ENCODE data around the gene ELANE.
A peak's percentile ranks its signal among the peaks of the same experiment; 100 is the strongest.
"Not testable (repeated sequence)": the region's sequence is repeated elsewhere in the genome, so short reads cannot be mapped to it uniquely, and the experiment has no call there.

Gene ELANE

DNA sequence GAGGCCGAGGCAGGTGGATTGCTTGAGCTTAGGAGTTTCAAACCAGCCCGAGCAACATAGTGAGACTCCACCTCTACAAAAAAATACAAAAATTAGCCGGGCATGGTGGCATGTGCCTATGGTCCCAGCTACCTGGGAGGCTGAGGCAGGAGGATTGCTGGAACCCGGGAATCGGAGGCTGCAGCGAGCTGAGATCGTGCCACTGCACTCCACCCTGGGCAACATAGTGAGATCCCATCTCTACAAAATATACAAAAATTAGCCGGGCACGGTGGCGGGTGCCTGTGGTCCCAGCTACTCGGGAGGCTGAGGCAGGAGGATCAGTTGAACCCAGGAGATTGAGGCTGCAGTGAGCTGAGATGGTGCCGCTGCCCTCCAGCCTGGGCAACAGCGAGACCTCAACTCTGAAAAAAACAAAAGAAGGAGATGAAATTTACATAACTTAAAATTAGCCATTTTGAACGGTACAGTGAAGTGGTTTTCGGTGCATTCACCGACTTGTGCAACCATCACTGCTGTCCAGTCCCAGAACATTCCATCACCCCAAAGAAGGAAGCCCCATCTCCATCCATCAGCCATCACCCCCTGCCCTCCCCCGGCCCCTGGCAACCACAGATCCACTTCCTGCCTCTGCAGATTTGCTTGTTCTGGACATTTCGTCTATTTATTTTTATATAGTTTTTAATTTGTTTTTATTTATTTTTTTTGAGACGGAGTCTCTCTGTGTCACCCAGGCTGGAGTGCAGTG lies 26.0 kb upstream of the ELANE start:
- Mint-ChIP-seq H3K4me3 (no peak overlapping the region), H3K9me3 (no peaks in the 10 kb centered on the region), H3K27ac (no peak overlapping the region), H3K4me1 (no peaks in the 10 kb centered on the region), H3K36me3 (no peaks in the 10 kb centered on the region)
- ATAC-seq, result no peak
- DNase-seq (ENCODE audit: low spot score in 2 of 2), result no peak

- no peak for ATAC-seq
- H3K9me3 Mint-ChIP-seq, result no peaks in the 10 kb centered on the region
Observed at GRCh38 chr19:827314-827709, 24.8 kb upstream of the ELANE start.

GRCh38 chr19:827710-828321 lies 24.3 kb upstream of the ELANE start, which contains the start of gene AZU1:
Gene AZU1 (plus strand): TSS chr19:827837. CDS start chr19:827847, 10 bp downstream.
- Mint-ChIP-seq H3K36me3 (no peaks in the 10 kb centered on the region), H3K4me1 (no peaks in the 10 kb centered on the region), H3K4me3 (no peak within 1 kb of the TSS), H3K9me3 (no peaks in the 10 kb centered on the region), H3K27ac (no peak within 1 kb of the TSS)
- ATAC-seq, result no peak
- DNase-seq (ENCODE audit: low spot score in 2 of 2), result no peak

More at GRCh38 chr19:827314-827709, 24.8 kb upstream of the ELANE start:
- no peak overlapping the region for H3K4me3 Mint-ChIP-seq
- no peaks in the 10 kb centered on the region for H3K36me3 Mint-ChIP-seq
- no peak overlapping the region for H3K27ac Mint-ChIP-seq
- no peaks in the 10 kb centered on the region for H3K4me1 Mint-ChIP-seq
- no peak for DNase-seq (ENCODE audit: low spot score in 2 of 2)

GRCh38 chr19:829129-829758 lies 22.9 kb upstream of the ELANE start:
- DNase-seq (ENCODE audit: low spot score in 2 of 2) (no peak), ATAC-seq (no peak)
- no peaks in the 10 kb centered on the region for H3K4me1 Mint-ChIP-seq
- no peak overlapping the region for H3K27ac Mint-ChIP-seq
- H3K4me3 Mint-ChIP-seq, result no peak overlapping the region
- no peaks in the 10 kb centered on the region for H3K9me3 Mint-ChIP-seq
- no peaks in the 10 kb centered on the region for H3K36me3 Mint-ChIP-seq

GRCh38 chr19:831407-832369 lies 20.4 kb upstream of the ELANE start:
- no peak for DNase-seq (ENCODE audit: low spot score in 2 of 2)
- Mint-ChIP-seq H3K4me3 (no peak overlapping the region), H3K27ac (no peak overlapping the region), H3K9me3 (no peaks in the 10 kb centered on the region), H3K36me3 (no peaks in the 10 kb centered on the region), H3K4me1 (no peaks in the 10 kb centered on the region)
- peak; percentile 19 for ATAC-seq

DNA sequence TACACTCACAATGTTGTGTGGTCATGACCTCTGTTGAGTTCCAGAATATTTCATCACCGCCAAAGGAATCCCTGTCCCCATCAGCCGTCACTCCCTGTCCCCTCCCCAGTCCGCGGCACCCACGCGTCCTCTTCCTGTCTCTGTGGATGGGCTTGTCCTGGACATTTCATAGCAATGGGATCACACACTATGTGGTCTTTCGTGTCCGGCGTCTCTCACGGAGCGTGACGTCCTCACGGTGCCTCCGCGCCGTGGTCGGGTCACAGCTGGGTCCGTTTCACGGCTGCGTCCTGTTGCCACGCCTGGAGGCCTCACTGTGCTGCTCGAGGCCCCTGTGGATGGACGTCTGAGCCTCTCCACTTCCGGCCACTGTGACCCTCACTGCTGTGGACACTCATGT lies 17.9 kb upstream of the ELANE start:
- Mint-ChIP-seq H3K27ac (no peak overlapping the region), H3K36me3 (peaks cover 4% of the 10 kb centered on the region), H3K4me1 (no peaks in the 10 kb centered on the region), H3K4me3 (no peak overlapping the region), H3K9me3 (no peaks in the 10 kb centered on the region)
- no peak for ATAC-seq
- no peak for DNase-seq (ENCODE audit: low spot score in 2 of 2)

DNA sequence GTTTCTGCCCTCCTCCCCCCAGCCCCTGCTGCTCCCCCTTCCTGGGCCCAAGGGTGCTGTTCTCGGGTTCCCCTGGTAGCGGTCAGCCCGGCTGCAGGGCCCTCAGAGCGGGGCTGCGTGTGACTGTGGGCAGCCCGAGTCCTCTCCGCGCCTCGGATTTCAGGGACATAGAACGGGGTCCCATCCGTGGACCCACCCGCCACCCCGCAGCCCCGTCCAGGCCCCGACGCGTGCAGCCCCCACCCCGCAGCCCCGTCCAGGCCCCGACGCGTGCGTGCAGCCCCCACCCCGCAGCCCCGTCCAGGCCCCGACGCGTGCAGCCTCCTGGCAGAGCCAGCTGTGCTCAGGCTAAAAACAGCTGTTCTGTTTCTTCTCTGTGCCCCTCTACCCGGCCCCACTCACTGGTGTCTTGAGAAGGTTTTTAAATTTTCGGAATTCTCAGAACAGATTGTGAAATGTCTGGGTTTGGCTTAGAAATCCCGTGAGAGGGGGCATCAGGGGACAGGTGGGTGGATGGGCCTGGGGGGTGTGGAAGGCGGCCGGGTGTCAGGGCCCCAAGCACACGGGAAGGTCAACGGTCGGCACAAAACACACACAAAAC lies 16.8 kb upstream of the ELANE start:
- Mint-ChIP-seq H3K4me1 (no peaks in the 10 kb centered on the region), H3K36me3 (peaks cover 6% of the 10 kb centered on the region), H3K4me3 (no peak overlapping the region), H3K27ac (no peak overlapping the region), H3K9me3 (no peaks in the 10 kb centered on the region)
- DNase-seq (ENCODE audit: low spot score in 2 of 2), result no peak
- ATAC-seq, result no peak

GRCh38 chr19:840519-841206 lies 11.4 kb upstream of the ELANE start, which contains the start of gene PRTN3:
Gene PRTN3 (plus strand): TSS chr19:840999. CDS start chr19:841009, 10 bp downstream.
- DNase-seq (ENCODE audit: low spot score in 2 of 2), result no peak
- H3K36me3 Mint-ChIP-seq, result peaks cover 12% of the 10 kb centered on the region
- H3K27ac Mint-ChIP-seq, result no peak within 1 kb of the TSS
- H3K9me3 Mint-ChIP-seq, result peaks cover 3% of the 10 kb centered on the region
- H3K4me1 Mint-ChIP-seq, result peaks cover 12% of the 10 kb centered on the region
- no peak within 1 kb of the TSS for H3K4me3 Mint-ChIP-seq
- ATAC-seq, result no peak

- not testable (repeated sequence) for H3K4me3 Mint-ChIP-seq; ATAC-seq; H3K27ac Mint-ChIP-seq; H3K9me3 Mint-ChIP-seq; DNase-seq (ENCODE audit: low spot score in 2 of 2)
- peaks cover 12% of the 10 kb centered on the region for H3K36me3 Mint-ChIP-seq
- peaks cover 12% of the 10 kb centered on the region for H3K4me1 Mint-ChIP-seq
Observed at GRCh38 chr19:842802-843179, 9.3 kb upstream of the ELANE start.

- Mint-ChIP-seq H3K27ac (no peak overlapping the region), H3K9me3 (peaks cover 3% of the 10 kb centered on the region), H3K4me1 (peaks cover 12% of the 10 kb centered on the region), H3K4me3 (no peak overlapping the region), H3K36me3 (peaks cover 12% of the 10 kb centered on the region)
- DNase-seq (ENCODE audit: low spot score in 2 of 2), result no peak
- peak; percentile 42 for ATAC-seq
Observed at GRCh38 chr19:843180-843835, 8.8 kb upstream of the ELANE start.

GRCh38 chr19:843836-844545 lies 8.1 kb upstream of the ELANE start:
- H3K4me3 Mint-ChIP-seq, result no peak overlapping the region
- H3K4me1 Mint-ChIP-seq, result peaks cover 12% of the 10 kb centered on the region
- H3K36me3 Mint-ChIP-seq, result peaks cover 10% of the 10 kb centered on the region
- H3K27ac Mint-ChIP-seq, result no peak overlapping the region
- peaks cover 3% of the 10 kb centered on the region for H3K9me3 Mint-ChIP-seq
- ATAC-seq (no peak), DNase-seq (ENCODE audit: low spot score in 2 of 2) (no peak)

DNA sequence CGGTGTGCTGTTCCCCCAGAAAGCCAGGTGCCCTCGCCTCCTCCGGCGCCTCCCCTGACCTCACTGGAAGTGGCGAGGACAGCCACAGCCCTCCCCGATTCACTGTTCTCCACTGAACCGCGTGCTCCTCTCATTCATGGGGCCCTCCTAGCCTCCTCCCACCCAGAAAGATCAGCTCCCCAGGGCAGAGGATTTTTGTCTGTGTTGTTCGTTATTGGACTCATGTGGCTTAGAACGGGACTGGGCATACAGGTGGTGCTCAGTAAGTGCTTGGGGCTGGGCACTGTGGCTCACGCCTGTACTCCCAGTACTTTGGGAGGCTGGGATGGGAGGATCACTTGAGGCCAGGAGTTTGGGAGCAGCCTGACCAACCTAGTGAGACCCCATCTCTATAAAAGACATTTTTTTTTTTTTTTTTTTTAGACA lies 7.5 kb upstream of the ELANE start:
- Mint-ChIP-seq H3K4me3 (no peak overlapping the region), H3K4me1 (peaks cover 12% of the 10 kb centered on the region), H3K9me3 (peaks cover 3% of the 10 kb centered on the region), H3K27ac (no peak overlapping the region), H3K36me3 (peaks cover 6% of the 10 kb centered on the region)
- DNase-seq (ENCODE audit: low spot score in 2 of 2) (no peak), ATAC-seq (peak; percentile 40)
